HG03469 (cell line): Measurements from ENCODE around the gene MINDY4B.
"Not testable (repeated sequence)": the region's sequence is repeated elsewhere in the genome, so short reads cannot be mapped to it uniquely, and the experiment has no call there.

ENCODE experiments used
- ATAC-seq: cut with Tn5 transposase; IDR thresholded peaks from one replicate; pipeline ENCODE4 v1.9.1; 2021; ENCODE audit warnings: mild to moderate bottlenecking, moderate library complexity, moderate number of reproducible peaks; ENCODE audit not compliant: unreplicated experiment

Gene MINDY4B

DNA sequence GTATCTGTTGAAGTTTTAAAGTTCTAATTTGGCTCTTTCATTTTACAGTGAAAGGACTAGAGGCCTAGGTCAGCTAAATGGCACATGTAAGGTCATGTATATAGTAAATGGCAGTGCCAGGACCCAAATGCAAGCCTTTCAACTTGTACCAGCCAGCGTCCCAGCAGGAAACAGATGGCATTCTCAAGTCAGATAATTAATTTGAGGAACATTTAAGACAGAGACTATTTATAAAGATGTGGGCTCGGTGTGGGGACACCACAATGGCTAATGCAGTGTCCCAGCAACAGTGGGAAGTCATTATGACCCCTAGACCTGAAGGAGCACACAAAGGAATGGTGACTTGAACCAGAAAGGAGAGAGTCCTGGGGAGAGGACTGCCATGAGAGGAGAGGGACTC, 6.1 kb downstream of the MINDY4B start:
- no peak for ATAC-seq

DNA sequence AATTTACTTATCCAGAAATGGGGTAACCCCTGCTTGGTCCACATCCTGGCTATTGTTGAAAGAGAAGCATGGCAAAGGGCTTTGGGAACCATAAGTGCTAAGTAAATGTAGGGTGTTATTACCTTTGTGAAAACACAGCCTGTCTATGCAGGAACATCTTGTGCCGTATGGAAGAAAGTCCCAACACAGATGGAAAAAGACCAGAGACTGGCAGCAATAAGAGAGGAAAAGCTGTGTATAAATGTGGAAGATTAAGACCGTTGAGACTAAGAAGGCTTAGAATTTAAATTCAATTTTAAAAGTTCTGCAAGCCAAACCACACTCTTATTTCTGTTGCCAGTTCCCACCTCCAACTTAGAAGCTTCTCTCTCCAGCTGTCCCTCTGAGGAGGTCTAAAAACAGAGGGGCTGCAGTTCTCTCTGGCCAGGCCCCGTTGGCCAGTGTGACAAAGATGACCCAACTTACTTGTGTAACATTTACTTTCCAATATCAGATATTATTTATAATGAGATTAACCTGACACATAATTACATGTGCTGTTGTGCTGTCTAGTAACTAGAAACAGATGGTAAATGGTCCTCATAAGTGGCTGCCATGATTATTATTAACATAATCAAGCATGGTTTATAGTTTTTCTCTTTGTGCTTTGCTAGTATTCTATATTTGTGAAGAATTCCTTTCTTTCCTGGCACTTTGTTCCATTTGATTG, 7.0 kb downstream of the MINDY4B start:
- no peak for ATAC-seq

DNA sequence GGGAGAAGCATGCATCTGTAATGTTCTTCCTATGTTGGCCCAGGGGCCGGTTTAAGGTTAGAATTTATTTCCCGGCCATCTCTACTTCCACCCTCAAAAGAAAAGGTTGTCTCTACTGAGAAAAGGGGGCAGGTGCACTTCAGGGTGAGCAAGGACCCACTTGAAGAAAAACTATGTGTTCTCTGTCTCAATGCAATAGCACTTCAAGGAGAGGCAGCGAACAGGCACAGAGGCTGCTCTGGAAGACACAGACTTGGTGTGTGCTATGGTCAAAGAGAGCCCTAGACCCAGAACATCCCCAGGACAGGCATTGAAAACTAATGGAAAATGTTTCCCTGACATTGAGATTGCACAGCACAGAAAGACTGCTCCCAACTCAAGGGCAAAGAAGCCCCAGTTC, 7.6 kb downstream of the MINDY4B start:
- ATAC-seq: no peak

DNA sequence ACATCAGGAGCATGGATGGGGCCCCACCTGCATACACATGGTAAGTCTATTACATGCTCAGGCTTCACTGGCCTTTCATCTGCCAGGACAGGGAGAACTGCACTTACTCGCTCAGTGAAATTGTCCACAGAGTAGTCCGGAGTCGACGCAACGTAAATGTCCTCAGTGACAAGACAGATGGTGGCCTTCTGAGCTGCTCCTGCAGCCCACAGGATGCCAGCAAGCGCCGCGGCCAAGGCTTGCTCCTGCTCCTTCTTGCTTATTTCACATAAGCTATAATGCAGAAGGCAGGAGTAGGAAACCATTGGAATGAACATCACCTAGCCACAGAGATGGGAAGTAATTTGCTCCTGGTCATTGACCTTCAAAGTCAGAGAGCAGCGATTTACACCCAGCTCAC, 14.4 kb downstream of the MINDY4B start:
- ATAC-seq: no peak

DNA sequence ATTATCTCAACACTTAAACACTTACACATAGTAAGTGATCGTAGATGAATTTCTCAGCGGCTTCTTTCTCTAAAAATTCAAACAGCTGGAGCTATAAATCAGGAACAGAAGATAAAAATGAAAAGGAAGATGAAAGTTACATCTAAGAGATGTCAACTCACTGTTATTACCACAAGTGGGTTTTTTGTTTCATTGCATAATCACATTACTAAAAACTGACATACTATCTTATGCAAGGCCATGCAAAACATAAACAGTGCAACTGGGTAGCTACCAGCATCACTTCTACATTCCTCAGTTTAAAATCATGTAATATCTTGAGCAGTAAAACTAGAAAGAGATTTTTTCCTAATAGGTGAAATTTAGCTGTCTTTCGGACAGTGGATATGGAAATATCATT, 14.9 kb downstream of the MINDY4B start:
- ATAC-seq: no peak

DNA sequence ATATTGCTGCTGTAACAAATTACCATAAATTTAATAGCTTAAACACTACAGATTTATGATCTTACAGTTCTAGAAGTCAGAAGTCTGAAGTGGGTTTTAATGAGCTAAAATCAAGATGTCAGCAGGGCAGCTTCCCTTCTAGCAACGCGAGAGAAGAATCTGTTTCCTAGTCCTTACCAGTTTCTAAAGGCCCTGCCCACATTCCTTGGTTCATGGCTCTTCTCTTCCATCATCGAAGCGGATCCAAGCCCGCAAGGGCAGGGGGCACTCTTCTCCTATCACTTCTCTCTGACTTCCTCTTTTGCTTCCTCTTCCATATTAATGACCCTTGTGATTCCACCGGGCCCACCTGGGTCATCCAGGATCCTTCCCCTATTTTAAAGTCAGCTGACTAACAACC, 16.1 kb downstream of the MINDY4B start:
- ATAC-seq: no peak

DNA sequence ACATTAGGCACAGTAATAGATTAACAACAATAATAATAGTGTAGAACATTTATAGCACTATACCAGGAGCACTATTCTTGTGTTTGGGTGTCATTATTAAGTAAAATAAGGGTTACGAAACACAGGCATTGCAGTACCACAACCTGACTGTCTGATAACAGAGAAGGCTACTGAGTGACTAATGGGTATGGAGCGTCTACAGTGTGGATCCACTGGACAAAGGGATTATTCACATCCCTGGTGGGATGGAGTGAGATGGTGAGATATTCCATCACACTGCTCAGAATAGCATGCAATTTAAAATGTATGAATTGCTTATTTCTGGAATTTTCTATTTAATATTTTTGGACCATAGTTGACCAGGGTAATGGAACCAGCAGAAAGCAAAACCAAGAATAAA, 18.2 kb downstream of the MINDY4B start:
- ATAC-seq: no peak

DNA sequence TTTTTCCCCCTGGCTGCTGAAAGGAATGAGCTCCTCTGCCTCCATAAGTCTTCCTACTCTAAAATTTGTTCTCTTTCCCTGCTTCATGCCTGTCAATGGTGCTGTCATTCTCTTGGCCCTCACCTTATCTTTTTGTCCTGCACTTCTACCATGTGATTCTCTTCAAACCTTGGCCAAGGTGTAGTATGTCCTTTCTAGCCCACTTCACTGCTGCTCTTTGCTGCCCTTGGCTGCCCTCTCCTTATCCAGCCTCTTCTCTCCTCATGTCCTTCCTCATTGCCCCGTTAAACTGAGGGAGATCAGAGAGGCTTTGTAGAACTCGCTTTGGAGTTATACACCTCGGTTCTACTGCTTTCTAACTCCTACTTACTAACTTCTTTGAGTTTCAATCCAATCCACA, 19.7 kb downstream of the MINDY4B start:
- no peak for ATAC-seq

DNA sequence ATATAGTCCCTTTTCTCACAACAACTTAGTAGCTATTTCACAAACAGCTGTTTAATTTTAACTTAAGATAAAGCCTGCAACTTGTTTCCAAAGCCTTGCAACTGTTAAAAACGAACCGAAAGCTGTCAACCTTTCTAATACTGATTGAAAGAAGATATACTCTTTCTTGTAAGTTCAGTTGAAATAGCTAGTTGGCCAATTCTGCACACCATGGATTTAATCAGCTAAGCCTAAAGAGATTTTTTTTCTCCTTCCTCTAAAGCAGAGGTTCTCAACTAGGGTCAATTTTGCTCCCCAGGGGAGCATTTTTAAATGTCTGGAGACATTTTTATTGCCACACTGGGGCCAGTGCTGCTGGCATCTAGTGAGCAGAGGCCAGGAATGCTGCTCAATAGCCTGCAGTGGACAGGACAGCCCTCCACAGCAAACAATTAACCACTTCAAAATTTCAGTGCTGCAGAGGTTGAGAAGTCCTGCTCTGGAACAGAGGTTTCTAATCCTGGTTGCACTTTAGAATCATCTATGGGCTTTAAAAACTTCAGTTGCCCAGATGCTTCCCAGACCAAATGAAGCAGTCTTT, 26.2 kb downstream of the MINDY4B start:
- ATAC-seq: no peak

DNA sequence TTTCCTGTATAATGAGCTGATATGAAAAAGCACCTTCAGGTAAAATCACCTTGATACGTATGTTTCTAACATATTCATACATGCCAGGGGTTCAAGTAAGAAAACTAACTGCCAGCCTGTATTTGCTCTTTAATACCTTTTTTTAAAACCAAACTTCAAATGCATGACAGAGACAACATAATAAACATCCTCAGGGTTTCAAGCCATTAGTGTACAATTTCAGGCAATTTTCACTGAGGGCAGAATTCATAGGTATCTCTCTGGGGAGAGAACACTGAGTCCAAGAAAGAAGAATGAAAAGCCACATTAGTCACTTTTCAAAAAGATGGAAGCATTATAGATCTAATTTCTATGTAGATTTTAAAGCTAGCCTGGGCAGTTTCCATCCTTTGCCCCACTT, 26.9 kb downstream of the MINDY4B start:
- ATAC-seq: no peak

DNA sequence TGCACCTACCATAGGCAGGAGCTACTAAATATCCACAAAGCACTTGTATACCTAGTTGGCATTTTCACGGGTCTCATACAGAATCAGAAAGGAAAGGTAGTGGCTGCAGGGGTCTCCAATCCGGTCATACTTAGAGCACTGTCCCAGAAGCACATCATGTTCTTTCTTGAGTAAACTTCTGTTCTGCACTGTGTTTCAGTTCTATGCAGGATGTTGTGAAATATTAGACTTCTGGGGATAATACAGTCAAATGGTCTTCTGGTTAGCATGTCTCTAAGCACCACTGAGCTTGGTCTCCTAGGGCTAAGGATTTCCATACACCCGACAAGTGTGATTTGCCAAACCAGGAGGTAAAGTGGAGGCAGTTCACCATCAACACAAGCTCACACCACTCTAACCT, 27.9 kb downstream of the MINDY4B start:
- ATAC-seq: no peak

DNA sequence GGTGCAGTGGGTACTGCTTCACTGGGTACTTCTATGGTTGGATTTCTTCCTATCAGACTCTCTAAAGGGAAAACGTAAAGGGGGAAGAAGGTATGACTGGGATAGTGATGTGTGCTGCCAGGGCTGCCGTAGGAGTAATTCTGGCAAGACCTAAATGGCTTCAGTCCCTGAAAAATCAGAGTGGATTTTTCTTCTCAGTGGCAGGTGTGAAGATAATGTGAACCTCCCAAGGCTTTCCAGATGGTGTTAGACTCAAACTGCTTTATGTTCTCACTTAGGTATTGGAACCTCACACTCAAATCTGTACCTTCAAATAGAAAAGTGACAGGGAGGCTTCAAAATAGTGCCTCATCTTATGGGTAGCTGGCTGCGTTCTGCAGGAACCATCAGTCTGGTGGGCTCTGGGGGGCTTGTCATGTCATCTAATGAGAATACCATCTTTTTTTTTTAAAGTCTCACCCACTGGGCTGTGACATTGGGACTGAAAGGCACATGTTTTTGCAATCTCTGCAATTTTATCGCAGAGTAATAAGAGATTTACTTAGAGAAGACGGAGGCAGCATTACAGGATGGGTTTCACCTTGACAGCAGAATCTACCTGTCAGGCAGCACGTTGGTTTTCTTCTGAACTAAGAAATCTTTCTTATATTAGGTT, 28.5 kb downstream of the MINDY4B start:
- ATAC-seq: no peak

DNA sequence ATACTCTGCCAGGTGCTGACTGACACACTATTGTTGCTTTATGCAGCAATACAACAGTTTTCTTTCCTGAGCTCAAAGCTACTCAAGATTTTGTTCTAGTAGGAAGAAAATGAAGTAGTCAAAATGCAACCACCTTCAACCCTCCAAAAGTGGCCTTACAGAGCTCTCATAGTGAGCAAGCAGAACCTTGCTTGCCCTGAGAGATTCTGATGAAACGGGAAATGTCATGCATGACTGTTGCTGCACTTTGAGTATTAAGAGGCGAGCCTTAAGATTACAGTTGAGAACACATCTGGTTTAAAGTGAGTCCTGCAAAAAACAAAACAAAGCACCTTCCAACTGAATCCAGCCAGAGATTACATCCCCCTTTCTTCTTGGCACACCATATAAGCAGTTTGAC, 29.7 kb downstream of the MINDY4B start:
- ATAC-seq: peak; percentile 88

DNA sequence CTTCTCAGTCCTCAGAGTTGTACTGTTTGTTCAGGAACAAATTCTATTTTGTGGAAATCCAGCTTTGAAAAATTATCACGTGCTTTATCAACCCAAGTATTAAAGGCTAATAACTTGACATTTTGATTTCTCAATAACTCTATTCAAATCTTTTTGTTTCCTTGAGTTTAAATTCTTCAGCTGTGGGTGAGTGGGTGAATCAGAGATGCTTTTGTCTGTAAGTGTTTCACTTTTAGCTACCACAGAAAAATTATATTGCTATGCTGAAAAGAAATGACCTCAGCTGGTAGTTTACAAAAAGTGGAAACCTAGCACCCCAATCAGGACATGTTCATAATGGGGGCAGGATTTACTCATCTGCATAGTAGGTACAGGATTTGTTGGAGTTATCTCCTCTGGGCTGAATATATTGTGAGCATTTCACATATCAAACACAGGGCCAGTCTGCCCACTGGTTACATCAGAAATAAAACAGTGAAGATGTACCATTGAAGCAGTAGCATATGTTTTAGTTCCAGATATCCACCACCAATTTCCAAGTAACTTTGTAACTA, 30.5 kb downstream of the MINDY4B start:
- no peak for ATAC-seq

DNA sequence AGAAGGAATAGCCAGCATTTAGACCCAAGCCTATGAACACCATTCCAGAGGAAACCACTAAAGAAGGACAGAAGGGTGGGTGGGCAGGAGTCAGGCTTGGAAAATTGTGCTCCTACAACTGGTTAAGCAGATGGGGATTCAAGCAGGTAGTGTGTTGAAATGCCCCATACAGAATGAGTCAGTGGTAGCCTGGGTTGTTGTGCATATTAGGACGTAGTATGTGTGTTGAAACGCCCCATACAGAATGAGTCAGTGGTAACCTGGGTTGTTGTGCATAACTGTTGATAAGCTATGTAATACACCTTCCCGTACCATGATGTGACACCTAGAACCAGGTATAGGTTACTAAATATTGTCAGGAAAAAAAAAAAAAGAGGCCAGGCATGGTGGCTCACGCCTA, 34.0 kb downstream of the MINDY4B start:
- no peak for ATAC-seq

DNA sequence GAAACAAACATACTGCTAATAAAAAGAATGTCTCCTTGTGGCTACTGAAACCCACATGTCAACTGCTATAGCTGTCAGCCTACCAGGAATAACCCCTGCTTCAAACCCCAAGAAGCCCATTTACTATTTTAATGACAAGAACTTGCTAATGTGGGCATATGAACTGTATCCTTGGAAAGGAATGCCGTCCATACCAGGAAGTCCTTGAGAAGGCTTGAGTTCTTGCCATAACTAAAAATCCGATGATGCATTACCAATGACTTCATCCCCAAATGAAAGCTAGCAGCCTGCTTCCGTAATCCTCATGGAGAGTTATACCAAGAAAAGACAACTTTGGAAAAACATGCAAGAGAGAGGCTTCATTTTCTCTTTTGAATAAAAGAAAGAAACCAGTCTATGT, 34.8 kb downstream of the MINDY4B start:
- no peak for ATAC-seq

DNA sequence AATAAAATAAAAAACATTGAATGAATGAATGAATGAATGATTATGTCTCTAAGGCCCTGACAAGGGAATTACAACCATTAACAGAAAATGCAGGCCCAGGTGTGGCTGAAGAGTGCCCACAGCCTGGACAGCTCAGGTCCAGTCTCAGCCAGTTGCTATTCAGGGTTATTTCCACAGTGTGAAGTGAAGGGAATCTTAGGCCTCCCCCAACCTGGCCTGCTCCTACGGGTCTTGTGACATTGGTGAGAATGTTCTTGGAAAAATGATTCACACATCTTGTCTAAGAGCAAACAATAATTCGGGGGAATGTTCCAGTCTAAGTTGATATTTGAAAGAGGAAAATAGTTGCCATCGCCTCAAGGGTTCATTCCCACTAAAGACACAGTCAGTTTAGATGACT, 37.0 kb downstream of the MINDY4B start:
- ATAC-seq: no peak

DNA sequence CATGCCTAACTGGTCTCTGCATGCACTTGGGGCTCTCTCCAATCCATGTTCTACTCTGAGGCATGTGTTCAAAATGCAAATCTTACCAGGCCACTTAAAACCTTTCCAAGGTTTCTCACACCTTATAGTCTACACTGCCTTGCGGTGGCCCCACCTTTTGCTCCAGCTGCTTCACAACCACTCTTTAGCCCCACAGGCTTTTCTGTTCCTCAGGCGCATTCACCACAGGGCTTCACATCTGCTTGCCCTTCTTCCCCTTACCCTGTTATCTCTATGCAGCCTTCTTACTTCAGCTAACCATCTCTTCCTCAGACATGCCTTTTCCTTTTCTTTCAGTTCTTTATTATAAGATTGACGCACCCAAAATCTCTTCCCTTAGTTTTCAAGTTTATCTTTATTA, 37.8 kb downstream of the MINDY4B start:
- no peak for ATAC-seq

DNA sequence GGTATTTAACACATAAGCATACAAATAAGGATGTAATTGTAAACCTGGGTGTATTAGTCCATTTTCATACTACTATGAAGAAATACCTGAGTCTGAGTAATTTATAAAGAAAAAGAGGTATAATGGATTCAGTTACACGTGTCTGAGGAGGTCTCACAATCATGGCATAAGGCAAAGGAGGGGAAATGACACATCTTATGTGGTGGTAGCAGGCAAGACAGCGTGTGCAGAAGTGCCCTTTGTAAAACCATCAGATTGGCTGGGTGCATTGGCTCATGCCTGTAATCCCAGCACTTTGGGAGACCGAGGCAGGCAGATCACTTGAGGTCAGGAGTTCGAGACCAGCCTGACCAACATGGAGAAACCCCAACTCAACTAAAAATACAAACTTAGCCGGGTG, 41.3 kb downstream of the MINDY4B start:
- not testable (repeated sequence) for ATAC-seq

DNA sequence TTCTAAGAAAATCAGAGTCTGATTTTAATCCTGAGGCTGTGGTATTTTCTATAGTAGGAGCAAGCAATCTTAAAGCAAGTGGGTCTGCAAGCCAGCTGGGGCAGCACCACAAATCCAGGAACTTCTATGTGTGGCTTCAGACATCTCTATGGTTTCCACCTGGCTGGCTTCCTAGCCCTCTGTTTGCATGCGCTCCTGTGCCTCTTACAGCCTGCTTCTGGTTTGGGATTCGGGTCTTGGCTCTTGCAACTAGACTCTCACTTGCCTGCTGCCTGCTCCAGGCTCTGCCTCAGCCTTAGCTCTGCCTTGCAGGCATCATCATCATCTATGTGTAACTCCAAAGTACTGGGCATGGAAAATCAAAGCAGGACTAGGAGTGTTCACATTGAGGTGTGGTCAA, 43.4 kb downstream of the MINDY4B start:
- no peak for ATAC-seq

DNA sequence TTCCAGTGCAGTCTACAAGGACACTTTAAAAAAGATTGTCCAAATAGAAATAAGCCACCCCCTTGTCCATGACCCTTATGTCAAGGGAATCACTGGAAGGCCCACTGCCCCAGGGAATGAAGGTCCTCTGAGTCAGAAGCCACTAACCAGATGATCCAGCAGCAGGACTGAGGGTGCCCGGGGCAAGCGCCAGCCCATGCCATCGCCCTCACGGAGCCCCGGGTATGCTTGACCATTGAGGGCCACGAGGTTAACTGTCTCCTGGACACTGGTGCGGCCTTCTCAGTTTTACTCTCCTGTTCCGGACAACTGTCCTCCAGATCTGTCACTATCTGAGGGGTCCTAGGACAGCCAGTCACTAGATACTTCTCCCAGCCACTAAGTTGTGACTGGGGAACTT, 47.3 kb downstream of the MINDY4B start:
- ATAC-seq: not testable (repeated sequence)

DNA sequence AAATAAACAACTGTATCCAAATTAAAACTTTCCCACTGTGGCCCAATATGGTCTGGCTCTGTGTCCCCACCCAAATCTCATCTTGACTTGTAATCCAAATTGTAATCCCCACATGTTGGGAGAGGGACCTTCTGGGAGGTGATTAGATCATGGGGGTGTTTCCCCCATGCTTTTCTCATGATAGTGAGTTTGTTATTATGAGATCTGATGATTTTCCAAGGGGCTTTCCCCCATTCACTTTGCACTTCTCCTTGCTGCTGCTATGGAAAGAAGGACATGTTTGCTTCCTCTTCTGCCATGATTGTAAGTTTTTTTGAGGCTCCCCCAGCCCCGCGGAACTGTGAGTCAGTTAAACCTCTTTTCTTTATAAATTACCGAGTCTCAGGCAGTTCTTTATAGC, 55.0 kb downstream of the MINDY4B start:
- no peak for ATAC-seq
